HG03159 (cell line): Measurements from ENCODE around the gene MTCL1.

ENCODE experiments used
- ATAC-seq: cut with Tn5 transposase; IDR thresholded peaks from one replicate; pipeline ENCODE4 v1.9.1; 2021; ENCODE audit warnings: mild to moderate bottlenecking, moderate library complexity; ENCODE audit not compliant: unreplicated experiment

MTCL1 gene

DNA sequence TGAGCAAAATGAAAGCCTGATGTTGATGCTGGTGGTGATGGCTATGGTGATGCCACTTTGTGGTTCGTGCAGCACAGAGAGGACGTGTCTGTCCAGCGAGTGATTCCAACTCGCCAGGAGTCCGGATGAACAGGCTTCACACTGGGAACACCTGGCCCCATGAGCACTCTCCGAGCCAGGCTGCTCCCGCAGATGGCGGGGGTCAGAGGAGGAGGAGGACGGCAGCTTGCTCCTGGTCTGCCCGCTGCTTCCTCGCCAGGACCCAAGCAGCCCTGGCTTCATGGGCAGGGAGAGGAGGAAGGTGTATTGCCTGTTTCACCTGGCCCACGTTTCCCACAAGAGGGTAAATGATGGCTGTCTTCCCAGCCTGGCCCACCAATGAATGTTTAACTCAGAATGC is 121.6 kb downstream of the MTCL1 start:
- no peak for ATAC-seq

DNA sequence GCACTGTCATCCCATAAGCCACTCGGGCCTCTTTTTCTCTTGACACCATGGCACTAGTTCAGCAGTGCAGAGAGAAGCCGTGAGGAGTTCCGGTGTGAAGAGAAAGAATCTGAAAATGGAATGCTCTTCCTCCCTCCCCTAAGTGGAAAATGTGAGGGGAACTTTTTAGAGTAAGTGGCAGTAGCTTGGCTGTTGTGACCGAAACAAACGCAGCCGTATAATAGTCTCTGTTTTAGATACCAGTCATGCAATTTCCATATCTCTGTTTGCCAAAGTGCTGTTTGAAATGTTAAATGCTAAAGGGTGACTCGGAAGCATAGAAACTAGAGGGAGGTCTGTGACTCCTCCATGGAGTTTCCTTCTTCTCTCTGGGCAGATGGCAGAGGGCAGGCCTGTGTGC is 122.9 kb downstream of the MTCL1 start:
- ATAC-seq: no peak

DNA sequence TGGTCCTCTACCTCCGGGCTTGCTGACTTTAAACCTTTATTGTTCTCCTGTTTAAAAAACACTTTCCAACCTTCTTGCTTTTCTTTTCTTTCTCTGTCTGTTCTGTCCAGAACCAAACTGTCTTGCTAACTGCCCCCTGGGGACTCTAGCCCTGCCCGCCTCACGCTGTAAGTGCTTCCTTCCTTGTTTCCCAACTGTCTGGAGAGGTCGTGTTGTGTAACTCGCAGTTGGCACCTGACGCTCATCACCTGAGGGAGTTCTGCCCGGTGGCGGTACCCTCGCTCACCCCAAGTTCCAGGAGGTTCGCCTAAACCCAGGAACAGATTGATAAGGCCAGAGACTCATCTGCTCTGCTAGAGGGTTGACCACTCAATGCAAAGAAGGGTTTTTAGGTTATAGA is 123.4 kb downstream of the MTCL1 start:
- no peak for ATAC-seq

DNA sequence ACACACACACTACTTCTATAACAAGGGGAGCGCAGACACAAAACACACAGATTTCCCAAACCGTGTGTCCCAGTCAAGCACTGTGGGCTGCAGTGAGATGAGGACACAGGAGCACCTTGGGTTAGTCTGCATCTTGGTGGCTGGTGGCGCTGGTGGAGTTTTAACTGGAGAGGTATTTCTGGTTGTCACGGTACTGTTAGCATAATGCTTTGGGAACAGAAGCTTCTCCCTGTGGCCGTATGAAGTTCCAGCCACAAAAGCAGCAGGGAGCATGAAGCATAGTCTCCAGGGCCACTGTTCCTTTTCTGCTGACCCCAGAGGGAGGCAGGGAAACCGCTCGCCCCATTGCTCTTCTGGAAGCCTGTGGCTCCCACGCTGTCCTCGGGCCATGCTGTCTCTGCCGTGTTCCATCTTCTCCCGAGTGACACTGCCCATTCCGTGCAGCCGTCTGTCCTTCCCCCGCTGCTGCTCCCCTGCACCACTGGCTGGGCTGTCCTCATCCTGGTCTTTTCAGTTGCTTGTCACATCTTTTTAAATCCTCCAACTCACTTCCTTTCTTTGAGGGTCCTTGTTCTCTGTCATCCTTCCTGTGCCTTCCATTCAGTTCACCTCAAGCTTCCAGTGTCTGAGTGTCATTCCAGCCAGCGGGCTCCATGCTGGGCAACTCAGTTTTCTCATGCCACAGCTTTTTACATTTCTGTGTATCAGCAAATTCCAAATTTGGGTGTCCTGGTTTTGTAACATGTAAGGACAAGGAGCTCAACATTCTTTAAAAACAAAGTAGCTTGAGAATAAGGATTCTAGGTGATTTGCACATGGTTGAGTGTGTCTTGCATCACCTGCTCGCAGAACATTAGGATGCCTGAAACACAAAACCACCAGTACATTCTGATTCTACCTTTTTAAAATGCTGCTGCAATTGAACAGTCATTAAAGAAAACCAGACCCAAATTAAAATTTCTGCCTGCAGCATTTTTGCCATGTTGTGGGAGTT is 125.0 kb downstream of the MTCL1 start:
- ATAC-seq: no peak

- no peak for ATAC-seq
Observed at GRCh38 chr18:8831112-8831511, 125.8 kb downstream of the MTCL1 start.

GRCh38 chr18:8831531-8831930 is 126.2 kb downstream of the MTCL1 start:
- ATAC-seq: no peak

DNA sequence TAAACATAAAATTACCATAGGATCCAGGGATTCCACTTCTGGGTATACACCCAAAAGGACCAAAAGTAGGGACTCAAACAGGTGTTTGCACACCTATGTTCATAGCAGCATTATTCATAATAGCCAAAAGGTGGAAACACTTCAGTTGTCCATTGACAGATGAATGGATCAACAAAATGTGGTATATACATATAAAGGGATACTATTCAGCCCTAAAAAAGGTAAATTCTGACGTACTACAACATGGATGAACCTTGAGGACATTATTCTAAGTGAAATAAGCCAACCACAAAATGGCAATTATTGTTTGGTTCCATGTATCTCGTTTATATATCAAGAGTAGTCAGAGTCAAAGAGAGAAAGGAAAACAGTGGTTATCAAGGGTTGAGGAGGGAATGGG is 128.1 kb downstream of the MTCL1 start:
- ATAC-seq: no peak

DNA sequence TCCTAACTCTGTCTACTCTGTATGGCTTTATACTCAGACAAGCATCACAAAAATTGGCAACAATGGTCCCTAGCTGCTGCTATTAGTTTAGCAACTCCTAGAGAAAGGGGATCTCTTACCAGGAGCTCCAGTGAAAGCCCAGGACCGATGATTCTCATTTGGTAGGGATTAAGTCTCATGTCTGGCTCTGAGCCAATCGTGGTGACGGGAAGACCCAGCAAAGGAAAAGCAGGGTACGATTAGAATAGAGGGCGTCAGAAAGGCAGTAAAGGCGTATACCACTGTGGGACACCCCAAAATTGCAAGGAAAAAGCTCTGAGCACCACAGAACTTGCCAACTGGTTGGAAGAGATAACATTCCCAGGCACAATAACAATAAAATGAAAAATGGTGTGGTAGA is 129.5 kb downstream of the MTCL1 start:
- no peak for ATAC-seq

- ATAC-seq: no peak
Observed at GRCh38 chr18:8835521-8835953, 130.2 kb downstream of the MTCL1 start.

- no peak for ATAC-seq
Observed at GRCh38 chr18:8839281-8839680, 133.9 kb downstream of the MTCL1 start.

DNA sequence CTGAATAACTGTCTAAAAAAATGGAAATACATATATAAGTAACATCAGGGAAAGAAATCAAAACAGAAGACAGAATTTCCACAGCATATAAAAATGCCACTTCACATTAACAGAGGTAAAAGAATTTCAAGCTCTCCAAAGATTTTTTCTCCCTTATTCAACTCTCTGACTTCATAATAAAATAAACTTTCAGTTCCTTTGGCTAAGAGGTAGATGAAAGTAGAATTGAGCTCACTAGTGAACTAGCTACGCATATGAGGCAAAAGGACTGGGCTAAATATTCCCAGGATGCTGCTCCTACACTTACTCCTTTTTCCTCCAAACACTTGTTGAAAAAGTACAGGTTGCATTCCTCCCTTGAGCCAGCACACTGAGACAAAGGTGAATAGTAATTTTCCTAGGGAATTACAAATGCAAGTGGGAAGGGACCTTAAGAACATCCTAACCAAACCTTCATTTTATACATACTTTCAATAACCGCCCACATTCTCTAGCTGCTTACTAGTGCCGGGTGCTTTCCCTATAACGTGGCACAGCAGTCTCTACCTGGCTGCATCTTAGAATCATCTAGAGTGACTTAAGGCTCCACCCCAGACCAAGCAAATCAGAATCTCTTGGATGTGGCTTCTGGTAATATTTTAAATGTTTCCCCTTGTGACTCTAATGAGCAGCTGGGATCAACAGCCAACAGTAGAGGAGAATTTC is 136.6 kb downstream of the MTCL1 start:
- no peak for ATAC-seq

DNA sequence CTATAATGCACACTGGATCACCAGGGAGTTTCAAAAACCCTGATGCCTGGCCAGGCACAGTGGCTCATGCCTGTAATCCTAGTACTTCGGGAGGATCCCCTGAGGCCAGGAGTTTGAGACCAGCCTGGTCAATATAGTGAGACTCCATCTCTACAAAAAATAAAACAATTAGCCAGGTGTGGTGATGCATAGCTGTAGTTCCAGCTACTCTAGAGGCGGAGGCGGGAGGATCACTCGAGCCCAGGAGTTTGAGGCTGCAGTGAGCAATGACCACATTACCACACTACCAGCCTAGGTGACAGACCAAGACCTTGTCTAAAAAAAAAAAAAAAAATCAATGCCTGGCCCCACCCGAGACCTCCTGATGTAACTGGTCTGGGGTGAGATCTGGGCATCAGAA is 137.2 kb downstream of the MTCL1 start:
- ATAC-seq: no peak

GRCh38 chr18:8843005-8843404 is 137.6 kb downstream of the MTCL1 start:
- no peak for ATAC-seq

- no peak for ATAC-seq
Observed at GRCh38 chr18:8844721-8845148, 139.4 kb downstream of the MTCL1 start.

GRCh38 chr18:8845506-8845905 is 140.2 kb downstream of the MTCL1 start:
- no peak for ATAC-seq

GRCh38 chr18:8847066-8847755 is 141.9 kb downstream of the MTCL1 start:
- ATAC-seq: no peak

DNA sequence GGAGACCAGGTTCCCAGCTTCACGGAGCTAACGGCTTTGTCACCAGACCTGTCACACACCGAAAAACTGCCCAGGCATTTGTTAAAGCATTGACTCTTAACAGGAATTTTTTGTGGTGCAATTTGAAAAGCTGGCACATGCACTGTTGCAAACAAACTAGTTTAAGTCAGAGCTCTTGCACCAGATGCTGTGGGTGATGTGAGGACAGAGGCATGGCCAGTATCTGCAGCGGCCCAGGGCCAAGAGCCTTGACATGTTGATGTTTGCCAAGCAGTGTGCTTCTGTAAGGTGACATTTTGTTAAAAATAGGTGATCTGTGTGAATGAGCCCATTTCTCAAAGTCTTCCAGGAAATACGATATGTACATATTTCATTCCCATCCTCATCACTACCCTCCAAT is 142.5 kb downstream of the MTCL1 start:
- no peak for ATAC-seq

GRCh38 chr18:8848541-8848940 is 143.2 kb downstream of the MTCL1 start:
- ATAC-seq: no peak

GRCh38 chr18:8849696-8850095 is 144.3 kb downstream of the MTCL1 start:
- ATAC-seq: no peak

DNA sequence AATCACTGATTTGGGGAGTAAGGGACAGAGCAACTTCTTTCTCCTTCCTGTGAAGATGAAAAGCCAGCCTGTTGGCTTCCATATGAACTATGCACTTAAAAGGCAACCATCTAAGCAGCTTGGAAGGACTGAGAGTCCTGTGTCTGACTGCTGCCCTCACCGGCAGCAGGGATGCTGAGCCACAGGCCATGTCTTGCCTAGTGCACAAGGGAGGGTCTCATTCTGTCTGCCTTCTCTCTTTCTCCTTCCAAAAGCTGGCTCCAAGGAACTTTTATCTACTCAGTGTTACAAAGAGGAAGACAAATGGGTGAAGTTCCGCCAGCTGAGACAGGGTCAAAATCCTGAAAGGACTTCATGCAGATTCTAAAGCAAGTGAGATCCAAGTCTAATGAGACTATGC is 146.3 kb downstream of the MTCL1 start:
- no peak for ATAC-seq

DNA sequence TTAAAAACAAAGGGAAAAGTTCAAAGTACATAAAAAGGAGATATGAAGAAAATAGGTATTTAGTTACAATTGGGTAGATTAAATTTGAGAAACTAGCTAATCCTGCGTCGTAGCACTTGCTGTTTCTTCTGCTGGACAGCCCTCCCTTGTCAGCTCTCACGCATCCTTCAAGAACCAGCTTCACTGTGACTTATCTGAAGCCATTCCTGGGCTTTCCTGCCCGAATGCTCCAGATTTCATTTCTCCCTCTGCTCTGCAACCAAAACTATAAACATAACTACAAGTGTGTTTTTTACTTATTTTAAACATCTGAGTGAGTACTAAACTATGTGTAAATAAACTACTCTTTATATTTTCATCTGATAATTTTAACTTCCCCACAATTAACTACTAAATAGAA is 149.2 kb downstream of the MTCL1 start:
- no peak for ATAC-seq
